ENCODE measurements around the gene FBH1. TPM values are rescaled to one million over a fixed set of nuclear protein-coding genes. Genes with fewer than 3 reads are reported as not detected.
"Not testable (repeated sequence)": the region's sequence is repeated elsewhere in the genome, so short reads cannot be mapped to it uniquely, and the experiment has no call there.

Gene FBH1
- total RNA-seq, 1 donor from 2014 or later = 80.4 TPM

DNA sequence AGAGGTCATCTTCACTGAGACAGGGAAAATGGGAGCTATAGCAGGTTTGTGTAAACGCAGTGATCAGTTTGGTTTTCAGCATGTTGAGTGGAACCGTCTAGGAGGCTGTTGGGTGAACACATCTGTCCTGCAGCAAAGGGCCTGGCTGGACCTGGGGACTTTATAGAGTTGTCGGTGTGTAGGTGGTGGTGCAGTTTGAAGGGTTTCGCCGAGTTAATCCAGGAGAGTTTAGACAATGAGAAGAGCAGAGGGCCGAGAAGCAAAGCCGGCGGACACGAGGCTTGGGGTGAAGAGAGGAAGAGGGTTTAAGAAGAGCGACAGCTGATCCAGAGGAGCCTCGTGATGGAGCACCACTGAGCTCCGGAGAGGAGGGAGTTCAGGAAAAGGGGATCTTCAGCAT lies 48.2 kb downstream of the FBH1 start:
- DNase-seq (ENCODE audit: low spot score) = no peak

DNA sequence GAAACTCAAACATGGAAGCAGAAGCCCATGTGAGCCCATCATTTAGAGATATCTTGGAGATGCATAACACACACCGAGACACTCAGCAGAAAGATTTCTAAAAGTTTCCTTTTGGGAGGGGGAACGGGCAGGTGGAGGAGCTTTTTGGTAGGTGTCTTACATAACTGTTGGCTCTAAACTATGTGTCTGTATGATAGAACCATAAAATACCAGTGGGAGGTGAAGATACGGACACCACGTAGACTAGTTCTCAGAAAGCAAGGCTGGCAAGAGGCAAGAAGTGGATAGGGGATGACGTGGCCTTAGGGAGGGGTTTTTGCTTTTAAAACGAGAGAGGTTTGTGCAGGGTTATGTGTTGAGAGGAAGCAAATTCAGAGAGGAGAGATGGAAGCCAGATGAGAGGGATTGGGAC lies 50.8 kb downstream of the FBH1 start:
- no peak for DNase-seq (ENCODE audit: low spot score)

DNA sequence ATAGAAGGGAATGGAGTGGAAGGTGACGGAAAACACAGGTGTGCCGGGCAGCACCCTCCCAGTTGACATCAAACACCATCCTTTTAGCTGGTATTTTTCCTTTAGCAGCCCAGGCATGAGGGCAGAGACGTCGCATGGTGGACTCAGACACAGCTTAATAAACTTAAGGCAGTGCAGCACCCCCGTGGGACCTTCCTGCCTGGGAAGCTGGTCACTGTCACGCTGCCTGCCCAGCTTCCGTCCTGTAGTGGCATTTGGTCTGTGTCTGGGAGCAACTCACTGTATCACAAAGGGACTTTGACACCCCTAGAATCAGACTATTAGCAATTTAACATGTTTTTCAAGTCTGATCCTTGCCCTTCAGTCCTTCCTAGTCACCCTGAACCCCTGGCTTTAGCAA lies 51.5 kb downstream of the FBH1 start:
- DNase-seq (ENCODE audit: low spot score) = no peak

DNA sequence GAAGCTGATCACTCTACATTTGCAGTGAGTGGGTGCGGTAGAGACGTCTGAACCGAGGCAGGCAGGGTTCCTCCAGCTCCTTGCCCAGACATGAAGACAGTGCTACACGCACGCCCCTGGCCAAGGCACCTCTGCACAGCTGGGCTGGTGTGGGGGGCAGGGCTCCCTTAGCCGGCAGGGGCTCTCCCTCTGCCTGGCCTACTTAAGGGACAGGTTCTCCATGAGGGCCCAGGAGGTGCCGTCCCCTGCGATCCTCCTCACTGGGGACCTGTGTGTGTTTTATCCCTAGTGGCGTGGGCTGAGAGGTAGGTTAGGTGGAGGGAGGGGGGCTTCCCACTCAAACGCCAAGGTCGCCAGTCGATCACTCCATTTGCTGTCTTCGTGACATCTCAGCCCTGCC lies 52.0 kb downstream of the FBH1 start:
- DNase-seq (ENCODE audit: low spot score) = no peak

DNA sequence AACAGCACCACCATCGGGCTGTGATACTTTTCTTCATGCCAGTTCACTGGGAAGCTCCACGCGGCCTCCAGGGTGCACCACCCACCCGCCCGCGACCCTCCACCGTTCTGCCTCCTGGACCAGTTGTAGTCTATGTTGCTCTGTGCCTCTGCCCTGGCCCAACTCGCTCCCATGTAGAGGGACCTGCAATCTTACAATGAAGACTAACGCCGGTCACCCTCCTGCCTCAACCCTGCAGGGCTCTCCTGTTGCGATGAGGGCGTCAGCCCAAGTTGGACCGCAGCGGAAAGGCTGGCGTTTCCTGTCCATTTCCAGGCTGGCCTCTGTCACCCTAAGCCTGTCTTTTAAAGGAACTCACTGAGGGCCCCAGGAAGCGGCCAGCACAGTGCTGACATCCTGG lies 52.4 kb downstream of the FBH1 start:
- DNase-seq (ENCODE audit: low spot score) = no peak

DNA sequence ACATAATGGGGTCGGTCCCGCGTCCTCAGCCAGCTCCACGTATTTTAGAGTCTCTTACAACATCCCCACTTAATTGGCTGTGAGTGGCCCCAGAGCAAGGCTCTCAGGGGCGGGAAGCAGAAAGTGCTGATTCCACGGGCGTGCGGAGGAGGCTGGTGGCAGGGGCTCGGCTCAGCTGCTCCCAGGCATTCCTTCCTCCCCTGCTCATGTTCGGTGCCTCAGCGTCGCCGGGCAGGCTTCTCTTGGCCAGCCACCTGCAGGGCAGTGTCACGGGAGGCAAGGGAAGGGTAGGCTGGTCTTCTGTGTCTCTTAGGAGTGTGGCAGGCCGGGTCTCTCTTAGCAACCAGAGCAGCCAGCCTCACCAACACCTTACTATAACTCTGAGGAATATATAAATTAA lies 53.5 kb downstream of the FBH1 start:
- no peak for DNase-seq (ENCODE audit: low spot score)

DNA sequence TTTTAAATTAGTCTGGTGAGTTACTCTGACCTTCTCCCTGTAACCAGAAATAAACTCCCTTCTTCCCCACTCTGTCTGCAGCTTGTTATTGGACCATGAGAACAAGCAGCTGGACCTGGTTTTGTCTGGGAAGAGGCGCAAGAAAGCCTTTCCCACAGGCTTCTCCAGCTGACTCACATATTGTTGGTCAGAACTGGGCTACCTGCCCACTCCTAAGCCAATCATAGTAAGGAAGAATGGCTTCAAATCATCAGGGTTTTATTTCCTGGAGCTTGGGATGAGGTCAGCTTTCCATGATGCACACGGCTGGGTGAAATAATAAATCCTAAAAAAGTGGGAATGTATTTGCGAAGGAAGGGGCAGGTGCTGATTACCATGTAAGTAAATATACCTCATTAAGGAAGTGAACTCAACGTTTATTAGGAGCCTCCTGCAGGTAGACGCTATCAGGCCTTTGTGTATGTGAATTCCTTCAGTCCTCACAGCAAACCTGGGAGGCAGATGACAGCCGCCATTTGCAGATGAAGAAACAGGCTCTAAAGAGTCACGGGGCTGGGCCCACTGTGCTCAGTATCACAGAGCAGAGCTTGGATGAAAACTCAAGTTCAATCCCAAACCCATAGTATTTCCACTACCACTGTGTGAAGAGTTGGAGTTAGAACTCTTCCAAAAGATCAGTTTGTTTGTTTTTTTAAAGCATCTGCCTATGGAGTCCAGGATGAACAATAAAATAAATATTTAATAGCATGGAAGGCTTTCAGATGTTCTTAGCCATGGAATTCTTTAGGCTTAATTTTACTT lies 54.5 kb downstream of the FBH1 start:
- no peak for DNase-seq (ENCODE audit: low spot score)

DNA sequence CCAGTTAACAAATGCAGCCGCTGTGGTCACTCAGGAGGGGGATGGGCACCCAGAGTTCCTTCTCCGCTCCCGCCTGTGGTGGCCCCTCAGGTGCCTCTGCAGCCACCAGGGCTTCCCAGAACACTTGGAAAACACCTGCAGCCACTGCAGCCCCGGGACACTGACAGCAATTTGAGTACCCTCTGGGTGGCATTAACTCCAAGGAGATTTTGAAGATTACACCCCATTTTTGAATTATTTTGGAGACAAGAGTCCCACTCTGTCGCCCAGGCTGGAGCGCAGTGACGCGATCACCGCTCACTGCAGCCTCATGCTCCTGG lies 55.1 kb downstream of the FBH1 start:
- DNase-seq (ENCODE audit: low spot score) = no peak

DNA sequence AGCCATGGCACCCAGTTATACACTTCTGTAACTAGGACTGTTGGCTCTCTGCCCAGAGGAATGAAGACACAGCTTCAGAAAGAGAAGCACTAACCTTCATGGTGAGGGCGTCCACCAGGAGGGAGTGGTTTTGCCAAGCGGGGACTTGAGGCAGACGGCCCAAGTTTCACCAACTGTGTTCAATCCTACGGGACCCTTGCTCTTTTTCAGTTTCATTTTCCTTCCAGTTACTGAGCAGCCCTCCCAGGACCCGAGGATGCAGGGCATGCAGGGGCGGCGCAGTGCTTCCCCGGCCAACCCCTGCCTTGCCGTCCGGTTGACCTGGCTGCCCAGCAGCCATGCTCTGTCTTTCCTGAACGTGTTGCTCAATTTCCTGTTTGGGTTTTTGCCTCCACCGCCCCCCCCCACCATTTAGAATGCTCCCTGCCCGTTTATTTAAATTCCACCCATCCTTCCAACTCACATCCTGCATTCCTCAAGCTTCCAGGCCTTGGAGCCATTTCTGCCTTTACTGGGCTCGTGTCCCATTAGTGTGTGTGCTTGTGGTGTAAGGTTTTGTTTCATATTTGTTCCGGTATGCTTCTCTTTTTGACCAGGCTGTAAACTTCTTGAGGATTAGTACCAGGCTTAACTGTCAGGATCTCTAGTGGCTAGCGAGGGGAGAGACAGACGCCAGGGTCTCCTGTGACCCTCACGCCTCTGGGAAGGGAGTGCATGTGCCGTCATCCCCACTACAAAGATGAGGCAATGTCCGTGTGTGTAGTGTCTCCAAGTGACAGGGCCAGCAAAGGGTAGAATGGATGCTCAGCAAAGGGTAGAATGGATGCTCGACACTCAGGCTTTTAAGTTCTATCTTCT lies 55.7 kb downstream of the FBH1 start:
- DNase-seq (ENCODE audit: low spot score) = no peak

DNA sequence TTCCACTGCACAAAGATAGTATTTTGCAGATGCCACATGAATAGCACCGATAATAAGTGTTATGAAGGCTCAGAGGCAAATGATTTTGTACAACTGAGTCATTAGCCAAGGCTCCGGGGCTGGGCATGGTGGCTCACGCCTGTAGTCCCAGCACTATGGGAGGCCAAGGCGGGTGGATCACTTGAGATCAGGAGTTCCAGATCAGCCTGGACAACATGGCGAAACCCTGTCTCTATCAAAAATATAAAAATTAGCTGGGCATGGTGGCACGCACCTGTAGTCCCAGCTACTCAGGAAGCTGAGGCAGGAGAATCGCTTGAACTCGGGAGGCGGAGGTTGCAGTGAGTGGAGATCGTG lies 56.4 kb downstream of the FBH1 start:
- not testable (repeated sequence) for DNase-seq (ENCODE audit: low spot score)

DNA sequence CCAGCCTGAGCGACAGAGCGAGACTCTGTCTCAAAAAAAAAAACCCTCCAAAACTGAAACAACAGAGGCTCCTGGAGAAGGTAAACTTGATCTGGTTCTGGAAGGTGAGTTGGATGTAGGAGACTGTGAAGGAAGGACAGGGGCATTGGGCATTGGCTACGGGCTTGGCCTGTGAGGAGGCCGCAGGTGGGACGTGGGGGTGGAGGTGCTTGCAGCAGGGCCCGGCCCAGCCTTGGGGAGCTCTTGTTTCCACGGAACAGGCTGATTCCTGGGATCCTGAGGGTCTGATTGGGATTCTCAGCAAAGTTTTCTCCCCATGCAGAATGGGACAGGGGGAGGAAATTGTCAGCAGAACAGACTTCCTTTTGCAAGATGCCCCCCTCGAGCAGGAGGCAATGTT lies 56.7 kb downstream of the FBH1 start:
- no peak for DNase-seq (ENCODE audit: low spot score)

DNA sequence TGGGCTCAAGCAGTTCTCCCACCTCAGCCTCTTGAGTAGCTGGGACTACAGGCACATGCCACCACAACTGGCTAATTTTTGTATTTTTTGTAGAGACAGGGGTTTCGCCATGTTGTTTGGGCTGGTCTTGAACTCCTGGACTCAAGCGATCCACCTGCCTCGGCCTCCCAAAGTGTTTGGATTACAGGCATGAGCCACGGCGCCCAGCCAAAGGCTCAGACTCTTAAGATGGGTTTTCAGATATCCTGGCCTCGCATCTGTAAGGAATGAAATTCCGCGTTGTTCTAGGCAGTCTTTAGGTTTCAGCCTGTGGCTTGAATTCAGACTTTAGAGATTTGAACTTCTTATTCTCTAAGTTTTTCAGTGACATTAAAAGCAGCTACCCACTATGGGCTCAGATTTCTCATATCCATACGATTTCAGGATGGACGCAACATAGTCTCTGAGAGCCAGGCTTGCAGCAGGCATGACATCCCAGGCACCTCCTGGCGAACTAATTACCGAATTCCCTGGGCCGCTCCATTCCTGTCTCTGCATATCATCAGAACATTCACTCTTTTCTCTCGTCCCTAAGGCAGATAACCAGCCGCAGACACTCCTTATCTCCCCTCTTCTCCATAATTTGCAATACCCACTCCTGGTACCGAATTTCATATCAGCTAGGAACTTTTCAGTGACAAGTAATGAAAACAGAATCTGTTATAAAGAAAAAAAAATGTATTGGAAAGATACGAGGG lies 57.6 kb downstream of the FBH1 start:
- DNase-seq (ENCODE audit: low spot score) = no peak

DNA sequence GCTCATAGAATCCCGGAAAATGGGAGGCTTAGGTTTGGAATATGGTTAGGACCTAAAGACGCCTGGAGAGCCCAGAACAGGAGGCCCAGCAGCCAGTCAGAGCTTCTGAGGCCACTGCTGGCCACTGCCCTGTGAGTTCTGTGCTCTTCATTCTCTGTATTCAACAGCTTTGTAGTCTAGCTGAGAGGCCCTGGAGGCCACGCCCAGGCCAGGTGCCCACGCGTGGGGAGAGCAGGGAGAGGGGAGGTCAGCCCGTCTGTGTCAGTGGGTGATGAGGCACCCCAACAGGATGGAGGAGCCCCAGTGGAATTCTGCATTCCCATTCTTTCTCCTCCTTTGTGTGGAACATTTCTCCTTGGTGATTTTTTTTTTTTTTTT lies 58.2 kb downstream of the FBH1 start:
- DNase-seq (ENCODE audit: low spot score) = no peak

DNA sequence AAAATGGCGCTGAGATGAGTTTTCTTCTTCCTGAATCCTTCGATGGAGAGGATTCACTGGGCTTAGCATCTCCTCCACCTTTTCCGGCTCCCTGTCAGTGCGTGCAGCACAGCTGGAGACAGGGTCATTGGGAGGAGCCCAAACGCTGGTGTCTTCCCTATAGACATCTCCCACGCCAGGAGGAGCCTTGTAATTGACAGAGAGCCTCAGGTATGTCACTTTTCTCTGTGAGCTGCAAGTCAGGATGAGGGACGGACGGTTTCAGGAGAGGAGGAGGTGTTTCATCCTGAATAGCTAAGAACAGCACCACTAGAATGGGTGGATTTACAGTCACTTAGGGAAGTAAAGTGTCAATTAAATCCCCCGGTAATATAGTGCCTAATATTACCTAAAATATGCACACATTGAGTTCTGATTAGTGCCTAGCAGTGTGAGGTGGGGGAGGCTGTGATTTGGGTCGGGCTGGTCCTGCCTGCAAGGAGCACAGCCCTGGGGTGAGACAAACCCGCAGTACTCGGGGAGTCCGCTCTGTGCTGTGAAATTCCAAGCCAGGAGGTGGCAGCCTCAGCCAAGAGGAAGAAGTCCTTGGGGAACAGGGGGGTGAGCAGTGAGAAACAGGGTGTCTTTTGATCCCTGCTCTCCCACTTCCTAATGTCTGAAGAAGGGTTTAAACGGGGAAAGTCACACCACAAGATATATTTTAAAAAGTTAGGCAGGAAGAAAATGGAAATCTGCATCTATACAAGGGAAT lies 59.1 kb downstream of the FBH1 start:
- no peak for DNase-seq (ENCODE audit: low spot score)

DNA sequence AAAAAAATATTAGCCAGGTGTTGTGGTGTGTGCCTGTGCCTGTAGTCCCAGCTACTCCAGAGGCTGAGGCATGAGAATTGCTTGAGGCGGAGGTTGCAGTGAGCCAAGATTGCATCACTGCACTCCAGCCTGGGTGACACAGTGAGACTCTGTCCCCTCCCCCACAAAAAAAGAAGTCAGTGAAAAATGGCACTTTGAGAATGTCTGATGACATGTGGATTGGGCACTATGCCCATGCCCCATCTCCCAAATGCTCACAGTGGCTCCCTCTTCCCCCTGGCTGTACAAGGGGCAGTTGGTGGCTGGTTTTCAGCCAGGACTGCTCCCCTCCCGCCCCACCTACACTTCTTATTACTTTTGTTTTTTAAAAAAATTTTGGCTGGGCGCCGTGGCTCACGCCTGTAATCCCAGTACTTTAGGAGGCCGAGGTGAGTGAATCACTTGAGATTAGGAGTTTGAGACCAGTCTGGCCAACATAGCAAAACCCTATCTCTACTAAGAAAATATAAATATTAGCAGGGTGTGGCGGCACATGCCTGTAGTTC lies 61.2 kb downstream of the FBH1 start:
- DNase-seq (ENCODE audit: low spot score) = peak; percentile 72

DNA sequence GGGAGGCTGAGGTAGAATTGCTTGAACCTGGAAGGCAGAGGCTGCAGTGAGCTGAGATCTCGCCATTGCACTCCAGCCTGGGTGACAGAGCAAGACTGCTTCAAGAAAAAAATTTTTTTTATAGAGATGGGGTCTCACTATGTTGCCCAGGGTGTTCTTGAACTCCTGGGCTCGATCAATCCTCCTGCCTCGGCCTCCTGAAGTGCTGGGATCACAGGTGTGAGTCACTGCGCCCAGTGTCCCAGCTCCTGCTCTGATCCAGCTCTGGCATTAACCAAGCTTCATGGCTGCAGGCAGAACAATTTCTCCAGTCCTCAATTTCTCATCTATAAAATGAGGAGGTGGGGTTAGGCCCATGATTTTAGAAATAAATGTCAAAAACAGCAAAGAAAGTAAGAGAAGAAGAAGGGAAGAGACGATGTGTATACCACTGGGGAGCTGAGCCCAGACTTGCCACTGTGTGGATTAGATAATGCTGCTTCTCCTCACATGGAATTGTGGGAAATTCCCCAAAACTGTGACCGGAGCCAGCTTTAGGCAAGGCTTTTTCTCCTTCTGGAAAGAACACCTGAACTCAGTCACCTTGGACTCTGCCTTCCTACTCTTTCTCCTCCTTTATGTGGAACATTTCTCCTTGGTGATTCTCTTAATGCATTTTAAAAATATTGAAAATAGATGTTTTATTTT lies 61.8 kb downstream of the FBH1 start:
- no peak for DNase-seq (ENCODE audit: low spot score)

DNA sequence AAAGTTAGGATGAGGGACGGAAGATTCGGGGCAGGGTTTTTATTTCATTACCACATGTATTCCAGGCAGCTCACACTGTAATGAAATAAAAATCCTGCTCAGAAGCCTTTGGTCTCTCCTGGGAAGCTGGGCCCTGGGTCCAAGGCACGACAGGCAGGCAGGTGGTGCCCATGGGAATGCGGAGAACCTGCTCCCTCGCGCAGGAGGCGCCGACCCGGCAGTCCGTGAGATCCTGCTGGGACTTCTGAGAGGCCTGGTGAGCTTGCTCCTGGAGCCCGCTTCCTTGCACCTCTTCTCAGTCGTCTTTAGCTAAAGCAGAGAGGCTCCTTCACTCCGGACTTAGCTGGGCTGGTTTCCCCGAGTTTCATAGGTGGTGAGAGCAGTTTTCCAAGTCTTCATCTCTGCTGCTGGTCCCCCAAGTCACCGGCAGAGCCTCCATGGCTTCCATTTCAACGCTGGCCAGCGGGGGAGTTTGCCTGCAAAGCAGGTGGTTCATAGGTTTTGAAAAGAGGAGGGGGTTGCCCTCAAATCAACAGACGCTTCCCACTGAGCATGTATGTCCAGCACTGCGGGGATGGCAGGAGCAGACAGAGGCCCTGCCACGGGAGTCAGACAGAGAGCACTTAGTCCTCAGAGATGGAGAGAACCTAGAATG lies 62.8 kb downstream of the FBH1 start:
- DNase-seq (ENCODE audit: low spot score) = peak; percentile 74

DNA sequence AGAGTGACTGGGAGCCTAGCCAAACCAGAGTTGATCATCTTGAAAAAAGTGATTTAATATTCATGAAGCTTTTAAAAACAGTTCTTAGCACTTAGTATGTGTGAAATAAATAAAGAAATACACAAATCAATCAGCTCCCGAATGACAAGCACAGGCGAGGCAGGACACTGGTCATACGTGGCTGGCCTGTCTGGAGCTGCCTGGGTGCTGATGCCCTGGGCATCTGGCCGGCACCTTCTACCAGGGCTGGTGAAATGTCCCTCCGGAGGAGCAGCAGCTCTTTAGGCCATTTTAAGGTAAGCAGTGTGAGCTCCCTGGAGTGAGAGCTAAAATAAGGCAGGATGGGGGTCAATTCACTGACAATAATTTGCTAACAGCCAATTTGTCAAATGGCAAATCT lies 63.6 kb downstream of the FBH1 start:
- DNase-seq (ENCODE audit: low spot score) = peak; percentile 65

DNA sequence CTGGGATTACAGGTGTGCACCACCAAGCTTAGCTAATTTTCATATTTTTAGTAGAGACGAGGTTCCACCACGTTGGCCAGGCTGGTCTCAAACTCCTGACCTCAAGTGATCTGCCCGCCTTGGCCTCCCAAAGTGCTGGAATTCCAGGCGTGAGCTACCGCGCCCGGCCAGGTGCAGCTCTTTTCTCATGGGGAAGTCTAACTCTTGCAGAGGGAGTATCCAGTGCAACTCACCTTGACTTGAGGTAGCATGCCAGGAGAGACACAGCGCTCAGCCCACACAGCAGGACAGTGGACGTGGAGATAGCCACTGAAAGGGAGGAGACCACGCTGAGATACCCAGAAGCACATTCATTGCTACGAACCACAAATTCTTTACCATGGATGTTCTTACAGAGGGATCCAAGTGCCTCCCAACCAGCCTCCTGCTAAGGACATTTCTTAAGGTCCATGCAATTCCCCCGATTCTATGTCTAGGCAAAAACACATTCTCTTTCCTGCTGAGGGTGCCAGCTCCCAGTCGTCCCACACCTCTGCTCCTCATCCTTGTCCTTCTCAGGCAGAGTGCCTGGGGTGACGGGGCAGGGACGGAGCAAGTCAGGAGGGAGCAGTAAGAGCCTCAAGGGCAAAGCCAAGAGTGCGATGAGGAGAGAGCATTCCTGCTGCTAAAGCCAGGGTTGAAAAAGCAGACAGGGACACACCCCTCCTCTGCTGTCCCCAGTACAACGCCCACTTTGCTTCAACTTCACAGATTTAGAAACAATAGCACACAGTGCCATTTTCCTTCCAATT lies 66.3 kb downstream of the FBH1 start:
- DNase-seq (ENCODE audit: low spot score) = peak; percentile 71
